K562 (cell line): ENCODE results near the gene ARF5. TPM values are rescaled to one million over a fixed set of nuclear protein-coding genes. Genes with fewer than 3 reads are reported as not detected.

ENCODE experiments used
- ATAC-seq: fragments of 200-7000 bp; cut with Tn5 transposase; 3 replicates; pipeline ENCODE4 v1.9.1; 2020; ENCODE audit warnings: moderate library complexity
- BruUV-seq: library from RNA; stranded (reverse); fragments of 400-500 nt; replicated peaks from 2 replicates; lab custom pipeline; 2021; lab: Mats Ljungman, UMichigan
- CTCF ChIA-PET: fragments of 300-600 bp; formaldehyde crosslinking; extraction: SDS; loops from one replicate; lab custom pipeline; 2021; ENCODE audit warnings: low intra/inter-chr PET ratio; lab: Yijun Ruan, JAX
- POLR2A ChIA-PET: fragments of 300-600, 350-650 bp; sonication (Branson Sonifier 250); formaldehyde crosslinking; extraction: SDS; loops from one replicate; lab custom pipeline; 2021; ENCODE audit warnings: antibody characterized with exemption, inconsistent platforms; lab: Yijun Ruan, JAX
- DNase-seq, 4 experiments: peaks; one replicate each; pipeline versions ENCODE4 v3.0.0 to v3.0.0-alpha.2; 2011 to 2018; ENCODE audit warnings: low spot score in 3 of 4, mixed read lengths in 3 of 4; ENCODE audit errors: extremely low read depth in 1 of 4
- FAIRE-seq: peaks from 2 replicates; lab custom pipeline; 2011; peaks lifted over from hg19 to GRCh38; lab: Jason Lieb, UNC
- H2AFZ ChIP-seq: 2 replicates; pipeline ENCODE4 v1.6.0; 2011; ENCODE audit warnings: low read depth, low read length, control low read depth, inconsistent platforms
- H3K27ac ChIP-seq: fragments of 200-600 bp; 3 replicates; pipeline ENCODE4 v1.8.0; 2011; ENCODE audit warnings: low read depth, mild to moderate bottlenecking, control low read depth, inconsistent platforms, low read length, moderate library complexity, mixed read lengths; ENCODE audit errors: extremely low read depth
- H3K27me3 ChIP-seq, 2 experiments: fragments of 300-600 bp in 1 of 2; 2 replicates in 1 of 2; 3 replicates in 1 of 2; pipeline versions ENCODE4 v1.6.0 to v1.8.0; 2011; ENCODE audit warnings: inconsistent platforms in 2 of 2, low read length in 2 of 2, mild to moderate bottlenecking in 1 of 2, mixed read lengths in 1 of 2, moderate library complexity in 1 of 2; ENCODE audit not compliant: control insufficient read depth in 2 of 2, insufficient read depth in 2 of 2
- H3K36me3 ChIP-seq: fragments of 300-600 bp; 3 replicates; pipeline ENCODE4 v1.8.0; 2011; ENCODE audit warnings: mild to moderate bottlenecking, low read length, inconsistent platforms; ENCODE audit not compliant: control insufficient read depth, insufficient read depth
- H3K4me1 ChIP-seq, 2 experiments: fragments of 200-600 bp in 1 of 2; replicated peaks in 1 of 2; 2 replicates in 1 of 2; 3 replicates in 1 of 2; pipeline versions ENCODE4 v1.5.1 to v1.8.0; 2011; ENCODE audit warnings: inconsistent platforms in 2 of 2, low read length in 2 of 2, mild to moderate bottlenecking in 1 of 2, mixed read lengths in 1 of 2, moderate library complexity in 1 of 2; ENCODE audit not compliant: control insufficient read depth in 2 of 2, insufficient read depth in 2 of 2
- H3K4me2 ChIP-seq: 2 replicates; pipeline ENCODE4 v1.6.1; 2011; ENCODE audit warnings: low read length, control low read depth, inconsistent platforms, mixed read lengths; ENCODE audit not compliant: insufficient read depth
- H3K4me3 ChIP-seq: fragments of 200-600 bp; sonication (generic), shearing (Covaris generic); 2 replicates; pipeline ENCODE4 v1.5.1; 2016; ENCODE audit warnings: control low read depth, inconsistent platforms
- H3K79me2 ChIP-seq: fragments of 200-600 bp; 3 replicates; pipeline ENCODE4 v1.8.0; 2011; ENCODE audit warnings: low read length, inconsistent platforms; ENCODE audit not compliant: control insufficient read depth, insufficient read depth
- H3K9ac ChIP-seq, 2 experiments: 2 replicates each; pipeline versions ENCODE4 v1.6.0 to v1.6.1; 2011; ENCODE audit warnings: low read depth in 2 of 2, low read length in 2 of 2, control low read depth in 1 of 2, inconsistent platforms in 1 of 2, mild to moderate bottlenecking in 1 of 2, mixed read lengths in 1 of 2; ENCODE audit not compliant: insufficient read depth in 1 of 2
- H3K9me1 ChIP-seq: one replicate; pipeline ENCODE4 v1.6.0; 2011; ENCODE audit warnings: inconsistent platforms, mild to moderate bottlenecking, low read length, moderate library complexity; ENCODE audit not compliant: control insufficient read depth, insufficient read depth
- H3K9me3 ChIP-seq: replicated peaks from 2 replicates; pipeline ENCODE4 v1.5.1; 2011; ENCODE audit warnings: low read depth, low read length, inconsistent platforms; ENCODE audit not compliant: control insufficient read depth, insufficient read depth
- H4K20me1 ChIP-seq: replicated peaks from 2 replicates; pipeline ENCODE4 v1.6.1; 2011; ENCODE audit warnings: low read length, inconsistent platforms, mixed read lengths; ENCODE audit not compliant: control insufficient read depth, insufficient read depth
- ETV1 ChIP-seq: fragments of 450-650 bp; conservative IDR thresholded peaks from 2 replicates; pipeline ENCODE4 v1.6.1; 2016; ENCODE audit warnings: missing genetic modification characterization, control low read depth, low read depth, missing compliant biosample characterization
- FOXA1 ChIP-seq: fragments of 450-650 bp; IDR thresholded peaks from 2 replicates; pipeline ENCODE4 v1.6.1; 2016; ENCODE audit warnings: mild to moderate bottlenecking, borderline replicate concordance
- HOXB6 ChIP-seq: fragments of 250-450 bp; sonication (Bioruptor Pico); IDR thresholded peaks from 2 replicates; pipeline ENCODE4 v1.5.1; 2022; ENCODE audit warnings: mild to moderate bottlenecking, borderline replicate concordance
- PTRF ChIP-seq: fragments of 450-650 bp; IDR thresholded peaks from 2 replicates; pipeline ENCODE4 v1.6.1; 2016; ENCODE audit warnings: mild to moderate bottlenecking, missing genetic modification characterization, missing compliant biosample characterization
- TSC22D4 ChIP-seq: fragments of 450-650 bp; IDR thresholded peaks from 2 replicates; pipeline ENCODE4 v1.6.1; 2016; ENCODE audit warnings: missing genetic modification characterization, missing biosample characterization, control low read depth
- in situ Hi-C: fragments of 300-500 bp; cut with MboI; formaldehyde crosslinking; loops from 4 replicates; pipeline ENCODE4 v1.15.0; 2018; ENCODE audit warnings: inconsistent platforms, mixed read lengths
- intact Hi-C: fragments of 100-400 bp; cut with micrococcal nuclease; formaldehyde crosslinking; loops from 2 replicates; pipeline ENCODE4 v1.14.2; 2022
- polyA plus RNA-seq, 8 experiments: library from polyadenylated mRNA; depleted of rRNA in 4 of 8; stranded (reverse) in 5 of 8; unstranded in 3 of 8; fragments of >200 nt; fragmentation: Nextera tagmentation in 2 of 8; fragmentation: Illumina TruSeq in 1 of 8; extraction: Ambion mirVana in 2 of 8; extraction: Trizol in 1 of 8; gene quantifications; 2 replicates each; pipeline versions ENCODE4 v1.2.1 to v1.2.3, GENCODE V29; 2011 to 2014; ENCODE audit warnings: inconsistent platforms in 1 of 8, missing spikeins in 1 of 8
- total RNA-seq, 7 experiments: library from RNA; depleted of rRNA in 6 of 7; stranded (reverse); fragments of >200 nt in 6 of 7; fragmentation: Illumina TruSeq in 2 of 7; extraction: Trizol in 2 of 7; gene quantifications; 2 replicates each; pipeline versions ENCODE4 v1.2.1 to v1.2.3, GENCODE V29; 2011 to 2021; ENCODE audit warnings: low replicate concordance in 1 of 7
- TF ChIP-seq, protein P1 (sequence below): sonication (generic); formaldehyde crosslinking; IDR thresholded peaks from 2 replicates; pipeline ENCODE4 v1.8.0; 2022; ENCODE audit warnings: mild to moderate bottlenecking, missing genetic modification reagents
- TF ChIP-seq, protein P2 (sequence below): sonication (generic); formaldehyde crosslinking; IDR thresholded peaks from 2 replicates; pipeline ENCODE4 v1.5.0; 2020; ENCODE audit warnings: missing genetic modification reagents
- TF ChIP-seq, protein P3 (sequence below): IDR thresholded peaks from 2 replicates; pipeline ENCODE4 v1.6.1; 2011; ENCODE audit warnings: borderline replicate concordance, low read depth, mild to moderate bottlenecking, moderate library complexity, low read length; ENCODE audit not compliant: insufficient read depth, poor library complexity, severe bottlenecking

Gene ARF5
- total and polyA plus RNA-seq, 9 of the 15 experiments (the other 6 are each of a cell fraction or from before 2014, with no cell fraction given): 8.1 to 290 (median 125) TPM

DNA sequence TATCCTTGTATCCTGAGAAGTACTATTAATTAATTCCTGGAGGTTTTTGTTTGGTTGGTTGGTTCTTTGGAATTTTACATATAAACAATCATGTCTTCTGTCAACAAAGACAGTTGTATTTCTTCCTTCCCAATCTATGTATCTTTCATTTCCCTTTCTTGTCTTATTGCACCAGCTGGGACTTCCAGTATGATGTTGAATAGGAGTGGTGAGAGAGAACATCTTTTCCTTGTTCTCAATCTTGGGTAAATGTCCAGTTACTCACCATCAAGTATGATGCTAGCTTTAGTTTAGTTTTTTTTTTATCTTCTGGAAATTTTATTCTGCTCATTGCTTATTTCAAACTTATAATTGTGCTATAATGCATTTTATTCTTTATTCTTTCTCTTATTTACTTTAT, 37.1 kb downstream of the ARF5 start:
- H3K9ac ChIP-seq: no peak overlapping the region
- H3K27me3 ChIP-seq: peaks cover 2 to 8% of the 10 kb centered on the region in 2 experiments; a peak in 3 of 5 replicates
- CTCF ChIA-PET: no interaction called here
- no peak for FAIRE-seq
- no peaks in the 10 kb centered on the region for H3K36me3 ChIP-seq
- DNase-seq: no peak
- no peak for ATAC-seq
- in situ Hi-C loops (no loop called here), intact Hi-C loops (loop anchor here (5.0 kb wide), 1 partner anchor 123 kb away; no protein-coding TSS in a partner anchor)
- BruUV-seq: no TSS peak
- no peaks in the 10 kb centered on the region for H3K9me1 ChIP-seq
- H3K9me3 ChIP-seq: no peaks in the 10 kb centered on the region
- POLR2A ChIA-PET: no interaction called here
- H3K4me2 ChIP-seq: no peak overlapping the region
- H3K79me2 ChIP-seq: no peaks in the 10 kb centered on the region
- no peaks in the 10 kb centered on the region for H3K4me1 ChIP-seq
- H4K20me1 ChIP-seq: no peaks in the 10 kb centered on the region
- H3K27ac ChIP-seq: no peak overlapping the region
- H3K4me3 ChIP-seq: no peak overlapping the region
- TF ChIP-seq ETV1 (tag) (no peak), HOXB6 (CRISPR knock-in tag) (no peak), TSC22D4 (no peak), PTRF (no peak), FOXA1 (no peak)
- TF ChIP-seq, protein P1, sequence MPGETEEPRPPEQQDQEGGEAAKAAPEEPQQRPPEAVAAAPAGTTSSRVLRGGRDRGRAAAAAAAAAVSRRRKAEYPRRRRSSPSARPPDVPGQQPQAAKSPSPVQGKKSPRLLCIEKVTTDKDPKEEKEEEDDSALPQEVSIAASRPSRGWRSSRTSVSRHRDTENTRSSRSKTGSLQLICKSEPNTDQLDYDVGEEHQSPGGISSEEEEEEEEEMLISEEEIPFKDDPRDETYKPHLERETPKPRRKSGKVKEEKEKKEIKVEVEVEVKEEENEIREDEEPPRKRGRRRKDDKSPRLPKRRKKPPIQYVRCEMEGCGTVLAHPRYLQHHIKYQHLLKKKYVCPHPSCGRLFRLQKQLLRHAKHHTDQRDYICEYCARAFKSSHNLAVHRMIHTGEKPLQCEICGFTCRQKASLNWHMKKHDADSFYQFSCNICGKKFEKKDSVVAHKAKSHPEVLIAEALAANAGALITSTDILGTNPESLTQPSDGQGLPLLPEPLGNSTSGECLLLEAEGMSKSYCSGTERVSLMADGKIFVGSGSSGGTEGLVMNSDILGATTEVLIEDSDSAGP (CRISPR knock-in tag): no peak
- TF ChIP-seq, protein P2, sequence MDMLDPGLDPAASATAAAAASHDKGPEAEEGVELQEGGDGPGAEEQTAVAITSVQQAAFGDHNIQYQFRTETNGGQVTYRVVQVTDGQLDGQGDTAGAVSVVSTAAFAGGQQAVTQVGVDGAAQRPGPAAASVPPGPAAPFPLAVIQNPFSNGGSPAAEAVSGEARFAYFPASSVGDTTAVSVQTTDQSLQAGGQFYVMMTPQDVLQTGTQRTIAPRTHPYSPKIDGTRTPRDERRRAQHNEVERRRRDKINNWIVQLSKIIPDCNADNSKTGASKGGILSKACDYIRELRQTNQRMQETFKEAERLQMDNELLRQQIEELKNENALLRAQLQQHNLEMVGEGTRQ (CRISPR knock-in tag): no peak
- TF ChIP-seq, protein P3, sequence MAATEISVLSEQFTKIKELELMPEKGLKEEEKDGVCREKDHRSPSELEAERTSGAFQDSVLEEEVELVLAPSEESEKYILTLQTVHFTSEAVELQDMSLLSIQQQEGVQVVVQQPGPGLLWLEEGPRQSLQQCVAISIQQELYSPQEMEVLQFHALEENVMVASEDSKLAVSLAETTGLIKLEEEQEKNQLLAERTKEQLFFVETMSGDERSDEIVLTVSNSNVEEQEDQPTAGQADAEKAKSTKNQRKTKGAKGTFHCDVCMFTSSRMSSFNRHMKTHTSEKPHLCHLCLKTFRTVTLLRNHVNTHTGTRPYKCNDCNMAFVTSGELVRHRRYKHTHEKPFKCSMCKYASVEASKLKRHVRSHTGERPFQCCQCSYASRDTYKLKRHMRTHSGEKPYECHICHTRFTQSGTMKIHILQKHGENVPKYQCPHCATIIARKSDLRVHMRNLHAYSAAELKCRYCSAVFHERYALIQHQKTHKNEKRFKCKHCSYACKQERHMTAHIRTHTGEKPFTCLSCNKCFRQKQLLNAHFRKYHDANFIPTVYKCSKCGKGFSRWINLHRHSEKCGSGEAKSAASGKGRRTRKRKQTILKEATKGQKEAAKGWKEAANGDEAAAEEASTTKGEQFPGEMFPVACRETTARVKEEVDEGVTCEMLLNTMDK: no peak
- H2AFZ ChIP-seq: no peak overlapping the region
